ENCODE results near the gene WNT3A.

WNT3A gene

DNA sequence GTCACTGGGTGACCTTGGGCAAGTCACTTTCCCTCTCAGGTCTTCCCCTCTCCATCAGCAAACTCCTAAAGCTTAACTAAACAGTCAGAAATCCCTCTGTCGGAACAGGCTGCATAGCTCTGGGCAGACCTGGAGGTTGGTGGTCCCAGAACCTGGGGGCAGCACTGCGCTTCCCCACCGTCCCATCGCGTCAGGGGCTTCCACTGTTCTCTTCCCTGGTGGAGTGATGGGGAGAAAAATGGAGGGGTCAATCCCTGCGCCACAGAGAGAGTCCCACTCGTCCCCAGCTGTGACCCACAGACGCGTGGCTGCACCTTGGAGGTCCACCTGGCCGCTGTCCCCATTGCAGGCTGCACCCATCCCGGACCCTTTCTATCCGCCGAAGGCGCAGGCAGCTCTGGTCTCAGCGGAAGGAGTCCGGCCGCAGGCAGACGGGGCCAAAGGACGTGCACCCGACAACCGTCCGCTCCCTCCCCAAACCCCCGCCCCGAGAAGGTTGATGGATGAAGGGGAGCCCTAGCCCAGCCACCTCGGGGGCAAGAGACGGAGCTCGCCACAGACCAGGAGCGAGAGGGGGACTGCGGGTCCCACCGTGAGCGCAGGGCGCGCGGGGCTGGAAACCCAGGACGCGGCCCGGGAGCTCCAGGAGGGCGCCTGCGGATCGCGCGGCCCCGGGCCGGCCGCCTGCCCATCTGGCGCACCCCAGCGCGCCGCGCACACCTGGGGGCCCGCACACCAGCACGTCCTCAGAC, 588 bp upstream of the WNT3A start:
- H3K36me3 Mint-ChIP-seq = no peaks in the 10 kb centered on the region
- H3K9me3 Mint-ChIP-seq = no peaks in the 10 kb centered on the region
- H3K4me3 Mint-ChIP-seq = no peak overlapping the region

DNA sequence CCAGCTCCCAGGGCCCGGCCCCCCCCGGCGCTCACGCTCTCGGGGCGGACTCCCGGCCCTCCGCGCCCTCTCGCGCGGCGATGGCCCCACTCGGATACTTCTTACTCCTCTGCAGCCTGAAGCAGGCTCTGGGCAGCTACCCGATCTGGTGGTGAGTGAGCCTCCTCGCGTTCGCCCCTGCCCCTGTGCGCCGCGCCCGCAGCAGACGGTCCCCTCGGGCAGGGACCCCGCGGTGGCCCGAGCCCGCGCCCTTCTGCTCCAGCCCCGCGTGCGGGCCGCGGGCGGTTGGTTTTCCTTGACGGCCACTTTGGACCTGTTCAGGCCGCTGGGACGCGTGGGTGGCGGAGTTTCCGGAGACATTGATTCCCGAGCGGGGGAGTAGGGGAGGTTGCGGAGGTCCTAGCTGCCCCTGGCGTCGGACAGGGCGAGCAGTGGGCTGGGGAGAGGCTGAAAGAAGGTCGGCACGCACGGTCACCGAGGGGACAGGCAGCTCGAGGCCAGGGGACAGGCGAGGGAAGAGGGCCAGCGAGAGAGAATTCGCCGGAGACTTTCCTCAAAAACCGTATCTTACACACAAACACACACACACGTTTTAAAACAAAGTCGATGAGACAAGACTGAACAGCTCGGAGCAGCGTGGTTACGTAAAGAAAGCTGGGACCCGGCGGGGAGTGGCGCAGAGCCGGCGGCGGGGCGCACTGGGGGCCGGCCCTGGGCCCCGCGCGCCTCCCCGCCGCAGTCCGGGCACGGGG, 427 bp downstream of the WNT3A start:
- Mint-ChIP-seq H3K36me3 (no peaks in the 10 kb centered on the region), H3K27ac (no peak overlapping the region), H3K4me3 (peak overlapping the region; percentile 17), H3K27me3 (peaks cover 33% of the 10 kb centered on the region), H3K9me3 (no peaks in the 10 kb centered on the region), H3K4me1 (peaks cover 11% of the 10 kb centered on the region)

More for the DNA sequence above, 588 bp upstream of the WNT3A start:
- Mint-ChIP-seq H3K4me1 (peaks cover 6% of the 10 kb centered on the region), H3K27ac (no peak overlapping the region), H3K27me3 (peaks cover 34% of the 10 kb centered on the region)

DNA sequence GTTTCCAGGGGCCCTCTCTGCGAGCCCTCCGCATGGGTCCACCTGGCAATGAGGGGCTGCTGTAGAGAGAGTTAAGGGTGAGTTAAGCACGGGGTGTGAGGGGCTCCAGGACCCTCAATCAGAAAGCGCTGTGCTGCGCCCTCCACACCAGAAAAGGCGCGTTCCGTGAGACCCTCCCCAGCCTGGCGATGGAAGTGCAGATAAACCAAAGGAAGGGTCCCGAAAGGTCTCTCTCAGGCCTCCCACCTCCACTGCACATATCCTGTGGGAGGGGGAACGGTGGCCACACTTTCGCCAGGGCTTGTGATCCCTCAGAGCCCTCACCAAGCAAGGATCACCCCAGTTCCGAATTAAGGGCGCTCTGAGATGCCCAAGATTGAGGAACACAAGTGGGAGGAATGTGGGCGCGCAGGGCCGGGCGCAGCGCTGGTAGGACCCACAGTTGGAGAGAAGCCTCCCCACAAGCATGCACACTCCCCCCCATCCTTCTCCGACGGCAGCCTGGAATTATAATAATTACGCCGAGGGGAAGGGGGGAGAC, 1.1 kb downstream of the WNT3A start:
- Mint-ChIP-seq H3K9me3 (no peaks in the 10 kb centered on the region), H3K4me1 (peaks cover 11% of the 10 kb centered on the region), H3K27ac (no peak overlapping the region), H3K36me3 (no peaks in the 10 kb centered on the region), H3K27me3 (peaks cover 32% of the 10 kb centered on the region), H3K4me3 (no peak overlapping the region)

DNA sequence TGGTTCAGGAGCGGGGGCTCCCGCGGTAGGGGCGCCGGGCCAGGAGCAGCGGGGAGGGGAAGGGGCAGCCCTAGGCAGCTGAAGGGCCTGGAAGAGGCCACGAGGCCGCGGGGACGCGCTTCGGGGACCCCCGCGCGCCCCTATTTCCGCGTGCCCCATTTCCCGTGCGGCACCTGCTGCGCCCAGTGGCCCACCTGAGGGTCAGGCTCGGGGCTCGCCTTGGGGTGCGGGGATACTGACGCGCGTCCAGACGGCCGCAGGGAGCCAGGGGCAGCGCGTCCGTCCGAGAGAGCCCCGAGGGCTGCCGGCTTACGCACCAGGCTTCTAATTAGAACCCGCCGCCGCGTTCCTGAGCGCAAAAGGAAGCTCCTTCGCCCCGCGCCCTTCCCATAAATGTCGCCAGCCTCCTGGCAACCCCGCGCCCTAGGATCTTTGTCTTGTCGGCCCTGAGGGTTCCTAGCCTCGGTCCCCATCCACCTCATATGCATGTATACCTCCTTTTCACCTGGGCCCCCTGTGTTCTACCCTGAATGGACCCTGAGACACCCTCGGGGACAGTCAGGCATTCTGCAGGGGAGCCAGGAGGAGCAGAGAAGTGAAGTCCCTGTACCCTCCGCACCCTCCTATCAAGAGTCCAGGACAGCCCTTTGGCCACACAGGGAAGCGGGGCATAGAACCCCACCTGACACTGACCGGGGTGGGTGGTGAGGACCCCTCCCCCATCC, 1.8 kb downstream of the WNT3A start:
- peaks cover 11% of the 10 kb centered on the region for H3K4me1 Mint-ChIP-seq
- no peaks in the 10 kb centered on the region for H3K36me3 Mint-ChIP-seq
- H3K4me3 Mint-ChIP-seq = peak overlapping the region; percentile 7
- peaks cover 31% of the 10 kb centered on the region for H3K27me3 Mint-ChIP-seq
- no peak overlapping the region for H3K27ac Mint-ChIP-seq
- no peaks in the 10 kb centered on the region for H3K9me3 Mint-ChIP-seq

DNA sequence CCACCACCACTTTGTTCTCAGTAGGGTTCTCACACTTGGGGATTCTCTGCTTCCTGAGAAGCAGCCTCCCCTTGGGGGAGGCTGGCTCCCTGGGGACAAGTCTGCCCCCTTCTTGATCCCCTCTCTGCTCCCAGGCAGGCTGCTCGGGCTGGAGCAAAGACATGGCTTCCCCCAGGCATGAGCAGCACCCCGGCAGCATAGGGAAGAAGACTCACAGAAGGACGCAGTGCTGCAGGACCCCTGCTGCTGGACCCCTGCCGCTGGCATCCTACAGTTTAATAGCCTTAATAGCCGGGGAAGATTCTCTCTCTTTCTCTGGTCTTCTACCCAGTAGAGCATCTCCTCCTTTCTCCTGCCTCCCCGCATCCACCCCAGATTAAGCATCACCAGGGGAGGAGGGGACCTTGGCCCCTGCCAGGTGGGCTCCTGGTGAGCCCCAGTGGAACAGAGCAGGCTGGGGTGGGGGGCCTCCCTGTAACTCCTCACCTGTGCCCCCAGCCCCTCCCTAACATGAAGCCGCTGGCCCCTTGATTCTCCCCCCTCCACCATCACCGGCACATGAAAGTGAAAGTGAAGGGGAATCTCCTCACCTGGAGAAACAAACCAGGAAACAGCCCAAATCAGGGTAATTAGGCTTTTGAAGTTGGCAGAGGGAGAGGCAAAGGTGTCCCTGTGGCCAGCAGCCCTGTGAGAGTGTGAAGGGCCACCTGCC, 2.5 kb downstream of the WNT3A start:
- Mint-ChIP-seq H3K27ac (no peak overlapping the region), H3K4me1 (peaks cover 11% of the 10 kb centered on the region), H3K36me3 (no peaks in the 10 kb centered on the region), H3K4me3 (peak overlapping the region; percentile 60), H3K9me3 (no peaks in the 10 kb centered on the region), H3K27me3 (peaks cover 29% of the 10 kb centered on the region)

DNA sequence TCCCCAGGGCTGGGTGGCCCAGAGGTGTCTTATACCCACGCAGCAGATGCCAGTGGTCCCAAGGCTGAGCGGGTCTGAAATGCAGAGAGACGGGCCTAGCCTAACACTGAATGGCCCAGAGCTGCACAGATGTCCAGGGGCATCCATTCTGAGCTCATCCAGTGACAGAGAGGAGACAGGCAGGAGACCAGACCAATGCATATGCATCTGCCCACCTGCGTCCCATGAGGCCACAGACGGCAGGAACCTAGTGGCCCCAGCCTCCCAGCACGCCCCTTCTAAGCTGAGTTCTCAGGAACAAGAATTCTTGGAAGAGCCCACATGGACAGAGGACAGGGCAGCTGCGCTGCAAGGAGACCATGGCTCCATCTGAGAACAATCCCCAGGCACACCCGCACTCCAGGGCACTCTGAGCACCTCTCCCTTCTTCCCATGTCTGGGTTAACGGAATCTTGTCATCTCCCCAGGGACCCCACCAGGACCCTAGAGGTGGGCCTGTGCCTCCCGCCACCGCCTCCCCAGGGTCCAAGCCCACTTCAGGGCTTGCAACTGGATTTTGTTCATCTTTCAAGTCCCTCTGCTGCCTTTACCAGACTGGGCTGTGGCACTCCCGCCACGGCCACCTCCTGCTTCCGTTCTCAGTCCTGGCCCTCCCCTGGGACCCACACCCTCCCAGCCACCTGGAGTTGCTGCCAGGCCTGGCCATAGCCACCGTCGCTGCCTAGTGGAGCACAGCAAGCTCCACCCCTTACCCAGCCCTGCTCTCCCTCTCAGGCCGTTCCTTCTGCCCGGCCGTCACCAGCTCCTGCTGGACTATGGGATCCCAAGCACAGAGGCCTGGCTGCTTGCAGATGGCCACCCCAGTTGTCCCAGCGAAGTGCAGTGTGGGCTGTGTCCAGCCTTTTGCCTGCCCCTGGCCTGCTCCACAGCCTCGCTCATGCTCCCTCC, 3.3 kb downstream of the WNT3A start:
- peaks cover 11% of the 10 kb centered on the region for H3K4me1 Mint-ChIP-seq
- peaks cover 26% of the 10 kb centered on the region for H3K27me3 Mint-ChIP-seq
- H3K4me3 Mint-ChIP-seq = no peak overlapping the region
- no peaks in the 10 kb centered on the region for H3K9me3 Mint-ChIP-seq
- H3K36me3 Mint-ChIP-seq = no peaks in the 10 kb centered on the region
- H3K27ac Mint-ChIP-seq = no peak overlapping the region

DNA sequence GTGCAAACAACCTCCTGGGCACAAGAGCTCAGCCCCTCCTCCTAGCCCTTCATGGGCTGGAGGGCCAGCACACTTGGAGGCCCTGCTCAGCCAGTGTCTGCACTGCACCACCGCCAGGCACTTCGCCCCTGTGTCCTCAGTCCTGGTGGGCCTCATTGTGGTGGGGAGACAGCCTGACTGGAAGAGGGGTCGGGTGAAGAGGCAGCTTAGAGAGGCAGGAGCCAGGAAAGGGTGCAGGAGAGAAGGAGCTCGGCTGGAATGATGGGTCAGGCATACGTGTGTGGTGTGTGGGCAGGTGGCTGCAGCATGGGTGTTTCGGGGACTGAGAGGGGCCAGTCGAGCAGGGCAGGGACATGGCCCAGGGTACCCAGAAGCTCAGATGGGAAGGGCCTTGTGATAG, 4.1 kb downstream of the WNT3A start:
- H3K36me3 Mint-ChIP-seq = no peaks in the 10 kb centered on the region
- H3K4me3 Mint-ChIP-seq = no peak overlapping the region
- H3K27me3 Mint-ChIP-seq = peaks cover 22% of the 10 kb centered on the region
- no peaks in the 10 kb centered on the region for H3K9me3 Mint-ChIP-seq
- H3K4me1 Mint-ChIP-seq = peaks cover 11% of the 10 kb centered on the region
- no peak overlapping the region for H3K27ac Mint-ChIP-seq

DNA sequence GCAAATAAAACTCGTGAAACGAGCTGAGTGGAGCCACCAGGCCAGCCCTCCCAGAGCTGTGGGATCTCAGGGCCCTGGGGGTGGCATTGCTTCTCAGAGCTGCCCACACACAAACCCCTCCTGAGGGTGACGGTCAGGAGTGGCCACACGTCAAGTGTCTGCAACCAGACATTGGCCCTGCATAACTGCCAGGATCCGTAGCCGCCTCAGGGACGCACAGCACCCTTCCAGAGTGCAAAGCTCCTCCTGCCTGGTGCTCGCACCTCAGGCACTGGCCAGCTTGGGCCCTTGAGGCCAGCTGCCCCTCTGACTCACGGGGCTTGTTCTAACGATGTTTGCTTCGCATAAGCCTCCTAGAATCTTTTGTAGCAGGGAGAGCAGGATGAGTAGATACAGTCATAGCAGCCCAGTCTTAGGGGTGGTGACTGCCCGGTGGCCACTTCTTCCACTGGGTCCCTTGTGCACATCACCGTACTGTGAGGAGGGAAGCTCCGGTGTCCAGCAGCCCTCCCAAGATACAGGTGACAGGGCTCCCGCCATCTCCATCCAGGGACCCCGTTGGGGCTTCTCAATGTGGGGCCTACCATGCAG, 5.0 kb downstream of the WNT3A start:
- no peak overlapping the region for H3K27ac Mint-ChIP-seq
- H3K4me3 Mint-ChIP-seq = no peak overlapping the region
- H3K27me3 Mint-ChIP-seq = peaks cover 21% of the 10 kb centered on the region
- H3K36me3 Mint-ChIP-seq = no peaks in the 10 kb centered on the region
- peaks cover 11% of the 10 kb centered on the region for H3K4me1 Mint-ChIP-seq
- no peaks in the 10 kb centered on the region for H3K9me3 Mint-ChIP-seq

- no peak overlapping the region for H3K27ac Mint-ChIP-seq
- peaks cover 18% of the 10 kb centered on the region for H3K27me3 Mint-ChIP-seq
- no peaks in the 10 kb centered on the region for H3K9me3 Mint-ChIP-seq
- peaks cover 11% of the 10 kb centered on the region for H3K4me1 Mint-ChIP-seq
- no peak overlapping the region for H3K4me3 Mint-ChIP-seq
- no peaks in the 10 kb centered on the region for H3K36me3 Mint-ChIP-seq
Observed at GRCh38 chr1:228012555-228012954, 5.8 kb downstream of the WNT3A start.

DNA sequence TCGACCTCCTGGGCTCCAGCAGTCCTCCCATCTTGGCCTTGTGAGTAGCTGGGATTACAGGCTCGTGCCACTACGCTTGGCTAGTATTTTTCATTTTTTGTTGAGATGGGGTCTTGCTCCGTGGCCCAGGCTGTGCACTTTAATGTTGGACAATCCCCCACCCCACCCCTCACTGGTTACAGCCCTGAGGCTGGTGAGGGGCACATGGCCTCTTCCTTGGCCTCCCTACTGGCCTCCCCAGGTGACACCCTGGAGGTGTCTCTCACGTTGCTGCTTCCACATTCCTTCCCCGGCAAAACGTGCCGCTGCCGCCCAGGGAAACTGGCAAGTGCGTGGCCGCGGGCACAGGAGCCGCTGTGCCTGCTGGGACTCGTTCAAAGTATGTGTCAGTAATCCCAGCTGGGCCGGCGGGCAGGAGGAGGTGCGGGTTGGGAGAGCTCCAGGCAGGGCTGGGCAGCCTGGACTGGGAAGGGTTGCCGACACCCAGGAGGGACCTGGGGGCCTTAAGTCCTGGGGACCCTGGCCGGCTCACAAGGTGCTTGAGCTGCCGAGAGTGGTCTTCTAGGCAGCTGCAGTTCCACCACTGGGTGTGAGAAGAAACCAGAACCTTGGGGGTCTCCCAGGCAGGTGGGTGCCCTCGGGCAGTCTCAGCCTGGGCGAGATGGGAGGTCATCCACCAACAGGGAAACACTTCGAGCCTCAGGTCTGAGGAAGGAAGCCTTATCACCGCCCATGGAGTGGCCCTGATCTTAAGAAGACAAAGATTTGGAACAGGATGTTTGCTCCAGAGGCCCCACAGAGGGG, 6.5 kb downstream of the WNT3A start:
- no peak overlapping the region for H3K4me3 Mint-ChIP-seq
- H3K9me3 Mint-ChIP-seq = no peaks in the 10 kb centered on the region
- peaks cover 11% of the 10 kb centered on the region for H3K4me1 Mint-ChIP-seq
- H3K27me3 Mint-ChIP-seq = peaks cover 13% of the 10 kb centered on the region
- no peak overlapping the region for H3K27ac Mint-ChIP-seq
- no peaks in the 10 kb centered on the region for H3K36me3 Mint-ChIP-seq

- H3K4me1 Mint-ChIP-seq = peaks cover 5% of the 10 kb centered on the region
- H3K27ac Mint-ChIP-seq = no peak overlapping the region
- no peak overlapping the region for H3K4me3 Mint-ChIP-seq
- peaks cover 10% of the 10 kb centered on the region for H3K27me3 Mint-ChIP-seq
- no peaks in the 10 kb centered on the region for H3K9me3 Mint-ChIP-seq
- H3K36me3 Mint-ChIP-seq = no peaks in the 10 kb centered on the region
Observed at GRCh38 chr1:228013935-228014930, 7.4 kb downstream of the WNT3A start.

DNA sequence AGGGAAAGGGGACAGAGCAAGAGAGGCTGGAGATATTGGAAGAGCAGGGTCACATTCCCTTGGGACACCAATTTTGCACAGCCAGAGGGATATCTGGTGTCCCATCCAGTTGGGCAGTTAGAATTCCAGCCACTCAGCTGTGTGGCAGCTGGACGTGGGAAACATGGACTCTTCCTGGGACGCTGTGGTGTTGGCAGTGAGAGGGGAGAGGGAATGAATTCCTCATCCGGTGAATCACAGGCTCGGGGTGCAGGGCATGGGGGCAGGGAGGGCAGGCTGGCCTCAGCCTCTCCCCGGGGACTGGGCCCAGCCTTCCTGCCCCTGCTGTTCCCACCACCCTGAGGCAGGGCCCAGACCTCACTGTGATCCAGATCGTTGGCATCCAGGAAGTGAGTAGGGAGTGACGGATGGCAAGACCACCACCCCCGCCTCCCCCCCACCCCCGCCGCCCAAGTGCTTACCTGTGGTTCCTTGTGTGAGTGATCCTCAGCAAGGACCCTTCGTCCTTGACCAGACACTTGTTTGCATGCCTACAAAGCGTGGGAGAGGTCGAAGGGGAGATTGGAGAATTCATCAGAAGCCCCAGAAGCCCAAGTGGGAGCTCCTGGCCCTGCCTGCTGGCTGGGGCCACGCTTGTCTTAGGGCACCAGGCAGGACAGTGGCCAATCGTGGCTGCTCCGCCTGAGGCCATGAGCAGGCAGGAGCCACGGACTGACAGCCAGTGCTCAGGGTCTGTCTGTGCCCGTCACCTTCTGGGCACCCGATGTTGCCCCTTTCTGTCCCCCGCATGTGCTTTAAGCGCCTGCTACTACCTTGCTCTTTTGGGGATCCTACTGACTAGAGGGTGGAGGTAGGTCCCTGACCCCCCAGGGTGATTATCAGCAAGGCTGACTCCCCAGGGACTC, 8.7 kb downstream of the WNT3A start:
- H3K4me1 Mint-ChIP-seq = peaks cover 4% of the 10 kb centered on the region
- H3K9me3 Mint-ChIP-seq = no peaks in the 10 kb centered on the region
- no peak overlapping the region for H3K4me3 Mint-ChIP-seq

More for the DNA sequence above, 8.7 kb downstream of the WNT3A start:
- Mint-ChIP-seq H3K36me3 (no peaks in the 10 kb centered on the region), H3K27me3 (peaks cover 6% of the 10 kb centered on the region), H3K27ac (no peak overlapping the region)

All from activated naive CD4-positive, alpha-beta T cell treated with anti-CD3 and anti-CD28 coated beads, Interleukin-2, amount 50 U/mL, for 24 hours (primary cell).